GM23248 (cell line): Measurements from ENCODE around the gene ZNF689. TPM values are rescaled to one million over a fixed set of nuclear protein-coding genes. Genes with fewer than 3 reads are reported as not detected.
A peak's percentile ranks its signal among the peaks of the same experiment; 100 is the strongest.

Source experiments
- DNase-seq: peaks from one replicate; pipeline ENCODE4 v3.0.0-alpha.2; 2015
- H2AFZ ChIP-seq: fragments of 200-600 bp; sonication (generic); 2 replicates; pipeline ENCODE4 v1.6.1; 2016; ENCODE audit warnings: antibody characterized with exemption
- H3F3A ChIP-seq: fragments of 200-600 bp; sonication (generic); 2 replicates; pipeline ENCODE4 v1.6.1; 2016; ENCODE audit warnings: mild to moderate bottlenecking, antibody characterized with exemption, mixed run types; ENCODE audit not compliant: insufficient read depth
- H3K27ac ChIP-seq: fragments of 200-600 bp; sonication (generic); 2 replicates; pipeline ENCODE4 v1.5.1; 2016; ENCODE audit warnings: mild to moderate bottlenecking
- H3K27me3 ChIP-seq: fragments of 200-600 bp; sonication (generic); replicated peaks from 2 replicates; pipeline ENCODE4 v1.6.1; 2016; ENCODE audit warnings: mild to moderate bottlenecking; ENCODE audit not compliant: insufficient read depth
- H3K36me3 ChIP-seq: fragments of 200-600 bp; sonication (generic); 2 replicates; pipeline ENCODE4 v1.6.1; 2016; ENCODE audit warnings: low read depth, mild to moderate bottlenecking
- H3K4me1 ChIP-seq: fragments of 200-600 bp; sonication (generic); 2 replicates; pipeline ENCODE4 v1.6.1; 2016; ENCODE audit warnings: mild to moderate bottlenecking; ENCODE audit not compliant: insufficient read depth
- H3K4me2 ChIP-seq: fragments of 200-600 bp; sonication (generic); one replicate; pipeline ENCODE4 v1.6.1; 2016; ENCODE audit warnings: mild to moderate bottlenecking; ENCODE audit not compliant: unreplicated experiment
- H3K4me3 ChIP-seq: fragments of 200-600 bp; sonication (generic); 2 replicates; pipeline ENCODE4 v1.5.1; 2016; ENCODE audit warnings: mild to moderate bottlenecking
- H3K79me2 ChIP-seq: fragments of 200-600 bp; sonication (generic); 2 replicates; pipeline ENCODE4 v1.6.1; 2016; ENCODE audit warnings: mild to moderate bottlenecking; ENCODE audit not compliant: insufficient read depth
- H3K9ac ChIP-seq: fragments of 200-600 bp; sonication (generic); 2 replicates; pipeline ENCODE4 v1.6.1; 2016; ENCODE audit warnings: mild to moderate bottlenecking
- H3K9me2 ChIP-seq: fragments of 200-600 bp; sonication (generic); 2 replicates; pipeline ENCODE4 v1.6.1; 2016; ENCODE audit warnings: mixed run types, mild to moderate bottlenecking, moderate library complexity; ENCODE audit not compliant: insufficient read depth
- H3K9me3 ChIP-seq: fragments of 200-600 bp; sonication (generic); one replicate; pipeline ENCODE4 v1.6.1; 2017; ENCODE audit warnings: low read depth
- H4K20me1 ChIP-seq: fragments of 200-600 bp; sonication (generic); 2 replicates; pipeline ENCODE4 v1.6.0; 2016; ENCODE audit not compliant: insufficient read depth
- EZH2 ChIP-seq: fragments of 200-600 bp; sonication (generic); IDR thresholded peaks from 2 replicates; pipeline ENCODE4 v1.6.1; 2018; ENCODE audit warnings: antibody characterized with exemption, mild to moderate bottlenecking; ENCODE audit not compliant: insufficient read depth, poor library complexity, severe bottlenecking
- EZH2phosphoT487 ChIP-seq: fragments of 200-600 bp; sonication (generic); IDR thresholded peaks from 2 replicates; pipeline ENCODE4 v1.6.1; 2018; ENCODE audit warnings: antibody characterized with exemption, moderate library complexity, mild to moderate bottlenecking, low read depth; ENCODE audit not compliant: insufficient read depth
- WGBS, 2 experiments: methylation state at CpG; one replicate each; pipeline ENCODE4 v1.1.6; 2015 to 2017; ENCODE audit warnings: low lambda C conversion rate in 2 of 2, low coverage in 1 of 2; ENCODE audit errors: missing lambda C conversion rate in 2 of 2; 5-methylcytosine and 5-hydroxymethylcytosine counted together
- in situ Hi-C: fragments of 300-500 bp; cut with MboI; formaldehyde crosslinking; loops from 2 replicates; pipeline ENCODE4 v1.15.0; 2020
- polyA plus RNA-seq: library from polyadenylated mRNA; unstranded; fragments of >200 nt; fragmentation: Nextera tagmentation; extraction: Ambion mirVana; gene quantifications from 2 replicates; pipeline ENCODE4 v1.2.1, GENCODE V29; 2016
- total RNA-seq: library from RNA; depleted of rRNA; stranded (reverse); fragments of >200 nt; shearing (Covaris generic); gene quantifications from 2 replicates; pipeline ENCODE4 v1.2.3, GENCODE V29; 2014

Gene ZNF689
- total and polyA plus RNA-seq, 2 experiments from 2014 or later = 5.1 to 5.7 TPM

- in situ Hi-C loops = no loop called here
- H4K20me1 ChIP-seq = no peaks in the 10 kb centered on the region
- no peak overlapping the region for H3K4me2 ChIP-seq
- no peaks in the 10 kb centered on the region for H3K27me3 ChIP-seq
- 96 to 100% methylated on average over 2 of the region's 2 CpGs for WGBS, 2 experiments
- no peak overlapping the region for H2AFZ ChIP-seq
- no peaks in the 10 kb centered on the region for H3F3A ChIP-seq
- no peaks in the 10 kb centered on the region for H3K4me1 ChIP-seq
- no peak overlapping the region for H3K27ac ChIP-seq
- H3K79me2 ChIP-seq = peaks cover 31% of the 10 kb centered on the region
- H3K9ac ChIP-seq = no peak overlapping the region
- no peaks in the 10 kb centered on the region for H3K36me3 ChIP-seq
- H3K9me2 ChIP-seq = no peaks in the 10 kb centered on the region
- H3K9me3 ChIP-seq = no peaks in the 10 kb centered on the region
- DNase-seq = no peak
- no peak overlapping the region for H3K4me3 ChIP-seq
- no peak for TF ChIP-seq EZH2phosphoT487
- TF ChIP-seq EZH2 = no peak
Observed at GRCh38 chr16:30588651-30589050, 21.5 kb downstream of the ZNF689 start.

GRCh38 chr16:30585400-30586191 is 24.6 kb downstream of the ZNF689 start, which contains the start of gene ZNF785:
Gene ZNF785, minus strand, starts transcription at chr16:30585697. Its CDS starts 86 bp downstream, at chr16:30585611.
- H2AFZ ChIP-seq = peak within 1 kb of the TSS; percentile 93
- H3F3A ChIP-seq = no peaks in the 10 kb centered on the region
- H3K9me2 ChIP-seq = no peaks in the 10 kb centered on the region
- peaks cover 62% of the 10 kb centered on the region for H3K79me2 ChIP-seq
- 1 to 2% methylated on average over 50 of the region's 50 CpGs for WGBS, 2 experiments
- H3K27ac ChIP-seq = peak within 1 kb of the TSS; percentile 83
- H3K9me3 ChIP-seq = no peaks in the 10 kb centered on the region
- peak within 1 kb of the TSS; percentile 78 for H3K4me3 ChIP-seq
- peak within 1 kb of the TSS; percentile 85 for H3K4me2 ChIP-seq
- H3K27me3 ChIP-seq = no peaks in the 10 kb centered on the region
- H3K4me1 ChIP-seq = no peaks in the 10 kb centered on the region
- DNase-seq = peak; percentile 99
- in situ Hi-C loops = no loop called here
- no peak for TF ChIP-seq EZH2
- TF ChIP-seq EZH2phosphoT487 = no peak
- peak within 1 kb of the TSS; percentile 91 for H3K9ac ChIP-seq
- H4K20me1 ChIP-seq = no peaks in the 10 kb centered on the region
- no peaks in the 10 kb centered on the region for H3K36me3 ChIP-seq

DNA sequence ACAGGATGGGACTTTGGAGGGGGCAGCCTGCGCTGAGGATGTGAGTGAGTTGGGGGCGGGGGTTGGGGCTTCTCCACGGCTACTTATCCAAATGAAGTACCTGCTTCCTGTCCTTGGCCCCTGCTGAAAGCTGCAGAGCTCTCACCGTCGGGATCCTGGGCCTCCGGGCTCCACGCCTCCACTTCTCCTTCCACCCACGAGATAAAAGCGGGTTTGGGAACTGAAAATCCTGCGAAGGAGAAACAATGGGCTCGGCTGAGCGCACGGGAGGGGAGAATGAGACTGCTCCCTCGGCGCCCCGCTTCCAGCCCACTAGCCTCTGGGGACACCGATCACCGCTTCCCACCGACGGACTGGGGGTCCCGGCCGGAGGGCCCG is 25.2 kb downstream of the ZNF689 start:
- Histone ChIP-seq H3K4me1 (no peaks in the 10 kb centered on the region), H3K9me3 (no peaks in the 10 kb centered on the region), H3K27me3 (no peaks in the 10 kb centered on the region), H3F3A (no peaks in the 10 kb centered on the region), H3K9ac (peak overlapping the region; percentile 91), H3K27ac (peak overlapping the region; percentile 83), H3K36me3 (no peaks in the 10 kb centered on the region), H2AFZ (peak overlapping the region; percentile 93), H4K20me1 (no peaks in the 10 kb centered on the region), H3K4me3 (peak overlapping the region; percentile 78), H3K4me2 (peak overlapping the region; percentile 76), H3K79me2 (peaks cover 64% of the 10 kb centered on the region), H3K9me2 (no peaks in the 10 kb centered on the region)
- DNase-seq = peak; percentile 64
- TF ChIP-seq EZH2 (no peak), EZH2phosphoT487 (no peak)
- 0 to 1% methylated on average over 23 of the region's 23 CpGs for WGBS, 2 experiments
- in situ Hi-C loops = no loop called here

- H3K9ac ChIP-seq = no peak overlapping the region
- no peak for DNase-seq
- no peaks in the 10 kb centered on the region for H4K20me1 ChIP-seq
- no peaks in the 10 kb centered on the region for H3K36me3 ChIP-seq
- no peak overlapping the region for H3K4me2 ChIP-seq
- no peaks in the 10 kb centered on the region for H3K9me2 ChIP-seq
- no peak overlapping the region for H2AFZ ChIP-seq
- in situ Hi-C loops = no loop called here
- H3K79me2 ChIP-seq = peaks cover 77% of the 10 kb centered on the region
- H3F3A ChIP-seq = no peaks in the 10 kb centered on the region
- H3K4me3 ChIP-seq = no peak overlapping the region
- 98 to 99% methylated on average over 41 to 48 of the region's 48 CpGs for WGBS, 2 experiments
- no peak overlapping the region for H3K27ac ChIP-seq
- no peaks in the 10 kb centered on the region for H3K4me1 ChIP-seq
- H3K27me3 ChIP-seq = no peaks in the 10 kb centered on the region
- no peaks in the 10 kb centered on the region for H3K9me3 ChIP-seq
- TF ChIP-seq EZH2phosphoT487 (no peak), EZH2 (no peak)
Observed at GRCh38 chr16:30582611-30583340, 27.4 kb downstream of the ZNF689 start.
